Karpas-422 (cell line): ENCODE results near the gene SLC26A6. TPM values are rescaled to one million over a fixed set of nuclear protein-coding genes. Genes with fewer than 3 reads are reported as not detected.

Experiments used
- small RNA-seq: library from RNA; depleted of rRNA; stranded (forward); fragments of <200 nt; gene quantifications from one replicate; pipeline ENCODE3, GENCODE V24; 2014
- total RNA-seq: library from RNA; depleted of rRNA; stranded (reverse); fragments of >200 nt; shearing (Covaris generic); gene quantifications from 2 replicates; pipeline ENCODE4 v1.2.3, GENCODE V29; 2014; ENCODE audit warnings: low replicate concordance; rRNA removed

SLC26A6 gene
- total RNA-seq, 1 experiment from 2014 or later = 52.7 TPM

Small RNAs within 50 kb of the gene (small RNA-seq; reads per million reads assigned to genes)
- not detected for gene AC141002.1

Other genes with a start within 250 kb of the SLC26A6 start
- 34.0 and 48.3 TPM in 2 replicates for gene PLXNB1, start 205.4 kb downstream of the SLC26A6 start, total RNA-seq
- gene CCDC51, start 195.3 kb downstream of the SLC26A6 start, total RNA-seq = 22.0 and 28.3 TPM in 2 replicates
- gene TMA7, start 195.2 kb downstream of the SLC26A6 start, total RNA-seq = 300 and 483 TPM in 2 replicates
- gene ATRIP, start 188.7 kb downstream of the SLC26A6 start, total RNA-seq = 7.3 and 10.9 TPM in 2 replicates
- gene SHISA5, start 131.3 kb downstream of the SLC26A6 start, total RNA-seq = 141 and 149 TPM in 2 replicates
- 55.2 and 89.6 TPM in 2 replicates for gene PFKFB4, start 78.7 kb downstream of the SLC26A6 start, total RNA-seq
- gene UCN2, start 71.7 kb downstream of the SLC26A6 start, total RNA-seq = not detected in 2 replicates
- 0.78 and 13.0 TPM in 2 replicates for gene COL7A1, start 40.1 kb downstream of the SLC26A6 start, total RNA-seq
- gene UQCRC1, start 25.8 kb downstream of the SLC26A6 start, total RNA-seq = 80.3 and 165 TPM in 2 replicates
- gene TMEM89, start 13.7 kb downstream of the SLC26A6 start, total RNA-seq = not detected in 2 replicates
- gene CELSR3, start 27.4 kb upstream of the SLC26A6 start, total RNA-seq = 3.8 and 7.0 TPM in 2 replicates
- 25.5 and 36.1 TPM in 2 replicates for gene NCKIPSD, start 50.5 kb upstream of the SLC26A6 start, total RNA-seq
- 93.6 and 104 TPM in 2 replicates for gene IP6K2, start 81.8 kb upstream of the SLC26A6 start, total RNA-seq
- 37.9 and 51.5 TPM in 2 replicates for gene PRKAR2A, start 212.4 kb upstream of the SLC26A6 start, total RNA-seq